Natural killer cell treated with Interleukin-12 subunit alpha and Interleukin-12 subunit beta and Interleukin-15 and Interleukin-18, amount 100 ng/mL, for 72 hours (primary cell): ENCODE results near the gene ELMO1. TPM values are rescaled to one million over a fixed set of nuclear protein-coding genes. Genes with fewer than 3 reads are reported as not detected.

Experiments used
- ATAC-seq, 2 donors: fragments of 150-1000 bp; cut with Tn5 transposase in 1 of 2; sonication (Bioruptor Pico), chemical (Tn5 transposase) in 1 of 2; 2 replicates each; pipeline ENCODE4 v1.10.0; 2021
- DNase-seq: peaks from one replicate; pipeline ENCODE4 v3.0.0; 2022; ENCODE audit warnings: low spot score
- H3K27ac Mint-ChIP-seq, 2 donors: 1 replicate in 1 of 2; 2 replicates in 1 of 2; pipeline ENCODE4 v1.8.0; 2022; ENCODE audit warnings: mixed read lengths in 2 of 2, mild to moderate bottlenecking in 1 of 2, moderate library complexity in 1 of 2
- H3K27me3 Mint-ChIP-seq, 2 donors: 1 replicate in 1 of 2; 2 replicates in 1 of 2; pipeline ENCODE4 v1.8.0; 2022; ENCODE audit warnings: mixed read lengths in 2 of 2
- H3K36me3 Mint-ChIP-seq: one replicate; pipeline ENCODE4 v1.8.0; 2022; ENCODE audit warnings: mixed read lengths
- H3K4me1 Mint-ChIP-seq, 2 donors: 1 replicate in 1 of 2; 2 replicates in 1 of 2; pipeline ENCODE4 v1.8.0; 2022; ENCODE audit warnings: low read depth in 2 of 2, mixed read lengths in 2 of 2, mild to moderate bottlenecking in 1 of 2
- H3K4me3 Mint-ChIP-seq: one replicate; pipeline ENCODE4 v1.8.0; 2022; ENCODE audit warnings: mixed read lengths
- H3K9me3 Mint-ChIP-seq: 2 replicates; pipeline ENCODE4 v1.8.0; 2022; ENCODE audit warnings: mixed read lengths
- total RNA-seq, 2 donors: library from RNA; stranded (reverse); gene quantifications; one replicate each; pipeline ENCODE4 v1.2.3, GENCODE V29; 2022

The ELMO1 gene
- total RNA-seq, 2 donors from 2014 or later = 36.8 to 103 TPM

- Mint-ChIP-seq H3K27ac (peak overlapping the region in 1 of 2 donors; percentile 69), H3K36me3 (no peaks in the 10 kb centered on the region), H3K4me3 (no peak overlapping the region), H3K9me3 (no peaks in the 10 kb centered on the region), H3K27me3 (no peaks in the 10 kb centered on the region), H3K4me1 (peaks cover 29 to 31% of the 10 kb centered on the region in 2 donors)
- ATAC-seq = no peak
- no peak for DNase-seq
Observed at GRCh38 chr7:37083311-37084096, 365.2 kb downstream of the ELMO1 start.

GRCh38 chr7:37081436-37081835 lies 367.2 kb downstream of the ELMO1 start:
- Mint-ChIP-seq H3K4me1 (peaks cover 28 to 33% of the 10 kb centered on the region in 2 donors), H3K9me3 (no peaks in the 10 kb centered on the region), H3K27ac (no peak overlapping the region), H3K27me3 (no peaks in the 10 kb centered on the region), H3K4me3 (no peak overlapping the region), H3K36me3 (peaks cover 10% of the 10 kb centered on the region)
- DNase-seq = no peak
- no peak for ATAC-seq

- H3K4me3 Mint-ChIP-seq = no peak overlapping the region
- DNase-seq (no peak), ATAC-seq (no peak)
- H3K27me3 Mint-ChIP-seq = no peaks in the 10 kb centered on the region
- peak overlapping the region in 1 of 2 donors; percentile 7 for H3K27ac Mint-ChIP-seq
- no peaks in the 10 kb centered on the region for H3K9me3 Mint-ChIP-seq
- H3K36me3 Mint-ChIP-seq = peaks cover 10% of the 10 kb centered on the region
- H3K4me1 Mint-ChIP-seq = peaks cover 22 to 27% of the 10 kb centered on the region in 2 donors
Observed at GRCh38 chr7:37079420-37079819, 369.2 kb downstream of the ELMO1 start.

GRCh38 chr7:37076668-37077067 lies 372.0 kb downstream of the ELMO1 start:
- Mint-ChIP-seq H3K4me3 (no peak overlapping the region), H3K27me3 (no peaks in the 10 kb centered on the region), H3K9me3 (no peaks in the 10 kb centered on the region), H3K36me3 (peaks cover 10% of the 10 kb centered on the region), H3K4me1 (peaks cover 23 to 29% of the 10 kb centered on the region in 2 donors), H3K27ac (peak overlapping the region in 1 of 2 donors; percentile 26)
- ATAC-seq (no peak), DNase-seq (no peak)

- Mint-ChIP-seq H3K36me3 (peaks cover 17% of the 10 kb centered on the region), H3K9me3 (no peaks in the 10 kb centered on the region), H3K27ac (no peak overlapping the region), H3K27me3 (no peaks in the 10 kb centered on the region), H3K4me3 (no peak overlapping the region), H3K4me1 (peaks cover 31 to 34% of the 10 kb centered on the region in 2 donors)
- DNase-seq (no peak), ATAC-seq (no peak)
Observed at GRCh38 chr7:37074370-37074769, 374.3 kb downstream of the ELMO1 start.

- Mint-ChIP-seq H3K9me3 (no peaks in the 10 kb centered on the region), H3K4me1 (peaks cover 33 to 43% of the 10 kb centered on the region in 2 donors), H3K27me3 (no peaks in the 10 kb centered on the region), H3K27ac (peak overlapping the region; percentile 72 to 91), H3K36me3 (peaks cover 8% of the 10 kb centered on the region), H3K4me3 (peak overlapping the region; percentile 28)
- DNase-seq (no peak), ATAC-seq (peak in 1 of 2 donors; percentile 57)
Observed at GRCh38 chr7:37071124-37071523, 377.5 kb downstream of the ELMO1 start.

- H3K4me3 Mint-ChIP-seq = peak overlapping the region; percentile 28
- ATAC-seq (no peak), DNase-seq (no peak)
- no peaks in the 10 kb centered on the region for H3K27me3 Mint-ChIP-seq
- peaks cover 40 to 49% of the 10 kb centered on the region in 2 donors for H3K4me1 Mint-ChIP-seq
- H3K9me3 Mint-ChIP-seq = peaks cover 1% of the 10 kb centered on the region
- peaks cover 10% of the 10 kb centered on the region for H3K36me3 Mint-ChIP-seq
- H3K27ac Mint-ChIP-seq = peak overlapping the region; percentile 72 to 91
Observed at GRCh38 chr7:37070471-37070870, 378.2 kb downstream of the ELMO1 start.

GRCh38 chr7:37070031-37070430 lies 378.6 kb downstream of the ELMO1 start:
- ATAC-seq = no peak
- H3K36me3 Mint-ChIP-seq = peaks cover 13% of the 10 kb centered on the region
- H3K9me3 Mint-ChIP-seq = peaks cover 5% of the 10 kb centered on the region
- peaks cover 44 to 53% of the 10 kb centered on the region in 2 donors for H3K4me1 Mint-ChIP-seq
- peak overlapping the region; percentile 72 to 91 for H3K27ac Mint-ChIP-seq
- H3K27me3 Mint-ChIP-seq = no peaks in the 10 kb centered on the region
- no peak for DNase-seq
- H3K4me3 Mint-ChIP-seq = no peak overlapping the region

GRCh38 chr7:37069336-37069735 lies 379.3 kb downstream of the ELMO1 start:
- Mint-ChIP-seq H3K27ac (peak overlapping the region; percentile 72 to 91), H3K9me3 (peaks cover 7% of the 10 kb centered on the region), H3K4me3 (peak overlapping the region; percentile 51), H3K4me1 (peaks cover 51 to 58% of the 10 kb centered on the region in 2 donors), H3K27me3 (no peaks in the 10 kb centered on the region), H3K36me3 (peaks cover 13% of the 10 kb centered on the region)
- DNase-seq (no peak), ATAC-seq (peak in 1 of 2 donors; percentile 51)

GRCh38 chr7:37068902-37069301 lies 379.8 kb downstream of the ELMO1 start:
- DNase-seq (no peak), ATAC-seq (no peak)
- peaks cover 7% of the 10 kb centered on the region for H3K9me3 Mint-ChIP-seq
- H3K4me1 Mint-ChIP-seq = peaks cover 55 to 63% of the 10 kb centered on the region in 2 donors
- peak overlapping the region; percentile 72 to 91 for H3K27ac Mint-ChIP-seq
- H3K4me3 Mint-ChIP-seq = peak overlapping the region; percentile 51
- peaks cover 13% of the 10 kb centered on the region for H3K36me3 Mint-ChIP-seq
- H3K27me3 Mint-ChIP-seq = no peaks in the 10 kb centered on the region

GRCh38 chr7:37068038-37068437 lies 380.6 kb downstream of the ELMO1 start:
- peaks cover 13% of the 10 kb centered on the region for H3K36me3 Mint-ChIP-seq
- peak overlapping the region in 1 of 2 donors; percentile 91 for H3K27ac Mint-ChIP-seq
- no peak for DNase-seq
- H3K9me3 Mint-ChIP-seq = peaks cover 7% of the 10 kb centered on the region
- H3K27me3 Mint-ChIP-seq = no peaks in the 10 kb centered on the region
- no peak for ATAC-seq
- H3K4me3 Mint-ChIP-seq = no peak overlapping the region
- H3K4me1 Mint-ChIP-seq = peaks cover 60 to 67% of the 10 kb centered on the region in 2 donors

- Mint-ChIP-seq H3K4me3 (peak overlapping the region; percentile 47), H3K4me1 (peaks cover 51 to 57% of the 10 kb centered on the region in 2 donors), H3K27me3 (no peaks in the 10 kb centered on the region), H3K36me3 (peaks cover 13% of the 10 kb centered on the region), H3K9me3 (peaks cover 7% of the 10 kb centered on the region), H3K27ac (peak overlapping the region; percentile 59 to 71)
- peak; percentile 72 to 76 for ATAC-seq
- peak; percentile 65 for DNase-seq
Observed at GRCh38 chr7:37065779-37066271, 382.8 kb downstream of the ELMO1 start.

GRCh38 chr7:37062560-37062859 lies 386.2 kb downstream of the ELMO1 start:
- Mint-ChIP-seq H3K4me3 (no peak overlapping the region), H3K9me3 (peaks cover 7% of the 10 kb centered on the region), H3K27ac (peak overlapping the region in 1 of 2 donors; percentile 6), H3K27me3 (no peaks in the 10 kb centered on the region), H3K4me1 (peaks cover 29 to 36% of the 10 kb centered on the region in 2 donors), H3K36me3 (peaks cover 5% of the 10 kb centered on the region)
- ATAC-seq = no peak
- DNase-seq = no peak

- no peak overlapping the region for H3K4me3 Mint-ChIP-seq
- no peak for DNase-seq
- no peaks in the 10 kb centered on the region for H3K27me3 Mint-ChIP-seq
- no peak for ATAC-seq
- peak overlapping the region in 1 of 2 donors; percentile 6 for H3K27ac Mint-ChIP-seq
- peaks cover 5% of the 10 kb centered on the region for H3K36me3 Mint-ChIP-seq
- peaks cover 29 to 40% of the 10 kb centered on the region in 2 donors for H3K4me1 Mint-ChIP-seq
- H3K9me3 Mint-ChIP-seq = peaks cover 7% of the 10 kb centered on the region
Observed at GRCh38 chr7:37061849-37062559, 386.7 kb downstream of the ELMO1 start.
